NCI-H1092 (cell line): ENCODE results near the gene NTSR2.

Source experiments
- DNase-seq: peaks from one replicate; lab custom pipeline; 2025; lab: John Stamatoyannopoulos, UW

The NTSR2 gene

DNA sequence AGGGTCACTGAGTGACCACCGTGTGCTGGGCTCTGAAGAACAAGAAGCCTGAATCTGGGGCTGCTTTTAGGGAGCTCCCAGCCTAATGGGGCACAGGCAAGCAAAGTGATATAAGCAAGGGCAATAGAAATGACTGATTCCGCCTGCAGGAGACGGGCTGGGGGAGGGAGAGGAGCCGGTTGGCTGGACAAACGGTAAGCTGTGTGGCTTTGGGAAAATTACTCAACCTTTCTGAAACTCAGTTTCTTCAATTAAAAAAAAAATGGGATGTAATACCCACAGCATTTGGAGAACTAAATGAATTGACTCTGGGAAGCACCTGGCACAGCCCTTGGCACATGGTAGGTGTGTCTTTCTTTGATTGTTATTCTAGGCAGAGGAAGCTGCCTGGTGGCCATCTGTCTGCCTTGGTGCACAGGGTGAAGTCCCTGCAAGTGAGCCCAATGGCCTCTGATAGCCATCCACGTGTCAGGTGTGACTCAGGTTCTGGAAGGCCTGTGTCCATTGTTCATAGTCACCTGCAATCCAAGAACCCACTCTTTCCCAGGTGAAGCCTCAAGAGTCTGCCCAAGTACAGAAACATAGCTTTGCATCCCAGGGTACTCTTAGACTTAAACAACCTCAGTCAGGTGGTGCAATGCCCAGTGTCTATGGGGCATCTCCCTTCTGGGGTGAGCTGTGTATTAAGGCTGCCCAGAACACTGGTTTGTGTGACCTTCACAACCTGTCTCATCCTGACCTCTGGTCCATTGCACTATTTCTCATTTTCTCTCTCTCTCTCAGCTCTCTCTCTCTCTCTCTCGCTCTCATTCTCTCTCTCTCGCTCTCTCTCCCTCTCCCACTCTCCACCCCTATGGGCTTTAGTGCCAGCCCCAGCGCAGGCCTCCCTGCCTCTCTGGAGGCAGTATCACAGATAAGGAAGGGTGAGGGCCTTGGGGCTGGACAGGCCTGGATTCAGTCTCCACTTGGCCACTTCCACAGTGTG lies 30.0 kb upstream of the NTSR2 start:
- no peak for DNase-seq

DNA sequence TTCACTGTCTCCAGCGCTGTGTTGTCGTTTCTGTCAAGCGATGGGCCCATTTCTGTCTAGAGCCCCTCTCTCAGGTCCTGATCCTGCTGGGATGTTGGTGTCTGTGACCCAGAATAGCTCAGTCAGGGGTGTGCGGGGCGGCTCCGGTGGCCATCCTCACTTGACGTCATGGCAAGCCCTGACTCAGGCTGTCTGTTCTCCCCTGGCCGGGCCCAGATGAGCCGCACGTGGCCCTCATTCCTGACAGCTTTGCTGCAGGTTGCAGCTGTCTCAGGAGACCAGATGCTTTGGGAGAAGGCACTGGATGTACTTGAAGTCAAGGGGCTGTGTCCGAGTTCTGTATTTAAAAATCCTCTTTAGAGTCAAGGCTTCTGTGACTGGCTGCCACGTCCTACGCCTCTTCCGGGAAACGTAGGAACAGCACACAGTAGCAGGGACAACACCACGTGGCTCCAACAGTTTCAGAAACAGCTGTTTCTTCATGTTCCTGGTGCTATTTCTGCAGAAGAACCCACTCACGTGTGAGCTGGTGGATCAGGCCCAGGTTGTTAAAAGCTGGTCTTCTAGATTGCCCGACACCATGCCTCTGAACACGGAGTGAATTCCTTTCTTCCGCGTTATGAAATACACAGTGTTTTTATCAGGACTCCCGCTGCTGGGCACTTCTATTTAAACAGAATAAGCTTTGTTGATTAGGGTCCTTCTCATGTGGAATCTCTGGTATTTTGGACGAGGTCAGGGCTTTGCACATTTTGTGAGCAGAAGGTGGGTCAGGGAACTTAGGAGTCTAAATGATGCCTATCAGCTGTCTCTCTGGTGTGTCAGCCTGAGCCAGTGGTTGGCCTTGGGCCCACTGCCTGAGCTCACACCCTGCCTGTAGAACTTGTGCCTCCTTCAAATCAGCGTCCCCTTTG lies 28.3 kb upstream of the NTSR2 start:
- DNase-seq, result no peak

DNA sequence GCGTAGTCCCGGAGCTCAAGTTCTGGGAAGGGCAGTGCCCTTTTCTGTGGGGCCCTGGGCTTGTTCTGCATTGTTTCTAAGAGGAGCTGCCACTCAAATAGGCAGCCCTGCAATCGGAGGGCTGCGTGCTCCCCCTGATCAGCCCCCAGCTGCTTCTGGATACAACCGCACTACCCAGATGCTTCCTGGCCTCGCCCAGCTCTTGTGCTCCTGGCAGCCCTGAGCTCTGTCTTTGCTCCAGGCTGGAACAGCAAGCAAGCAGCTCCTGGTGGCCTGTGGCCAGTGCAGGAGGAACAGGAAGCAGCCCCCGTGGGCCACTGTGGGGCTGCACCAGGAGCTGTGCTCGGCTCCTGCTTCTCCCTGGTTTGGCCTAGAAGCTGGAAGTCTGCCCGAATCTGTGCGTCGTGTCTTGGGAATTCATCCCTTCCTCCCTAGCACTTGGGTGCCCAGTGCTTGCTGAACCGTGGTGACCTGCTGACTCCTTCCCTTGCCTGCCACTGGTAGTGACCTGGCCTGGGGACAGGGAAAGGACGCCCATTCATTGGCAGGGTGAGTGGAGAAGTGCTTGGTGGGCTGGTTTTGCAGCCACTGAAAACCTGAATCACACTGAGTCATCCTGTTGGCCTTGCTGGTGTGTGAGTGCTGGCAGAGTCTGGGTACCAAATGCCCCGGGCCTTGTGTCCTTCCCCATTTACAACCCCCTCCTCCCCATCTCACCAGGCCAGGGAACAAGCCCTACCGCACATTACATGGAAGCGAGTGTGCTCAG lies 27.3 kb upstream of the NTSR2 start:
- no peak for DNase-seq

DNA sequence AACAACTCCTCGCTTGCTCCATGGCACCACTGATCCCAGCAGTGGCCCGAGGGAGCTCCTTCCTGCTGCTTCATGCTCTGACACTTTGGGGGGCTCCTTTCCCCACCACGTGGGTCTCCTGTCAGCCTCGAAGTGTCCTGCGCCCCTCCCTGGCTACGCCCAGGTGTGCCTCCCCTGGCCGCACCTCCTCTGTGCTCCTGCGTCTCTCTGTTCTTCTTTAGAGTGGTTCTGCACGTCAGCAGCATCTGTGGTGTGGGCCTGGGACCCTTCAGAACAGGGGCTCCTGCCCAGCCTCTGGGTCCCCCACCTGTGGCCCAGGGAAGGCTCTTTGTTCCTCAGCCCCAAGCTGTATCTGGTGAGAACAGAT lies 26.7 kb upstream of the NTSR2 start:
- DNase-seq, result no peak

DNA sequence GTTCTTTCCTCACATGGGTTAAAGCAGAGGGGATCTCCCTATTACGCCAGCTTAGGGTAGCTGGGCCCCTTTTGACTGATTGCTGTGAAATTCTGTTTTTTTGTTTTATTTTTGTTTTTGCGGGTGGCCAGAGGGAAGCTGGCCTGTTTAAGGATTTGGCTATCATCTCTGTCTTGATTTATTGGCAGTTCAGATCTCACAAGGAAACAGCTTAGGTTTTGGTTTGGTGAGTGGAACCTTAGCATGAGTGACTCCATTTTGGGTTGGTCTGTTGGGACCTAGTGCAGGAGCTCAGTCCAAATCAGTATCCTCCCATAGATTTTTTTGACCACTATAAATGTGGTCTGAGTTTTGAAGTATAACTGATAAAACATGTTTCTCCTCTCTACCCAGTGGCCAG lies 25.6 kb upstream of the NTSR2 start:
- no peak for DNase-seq

DNA sequence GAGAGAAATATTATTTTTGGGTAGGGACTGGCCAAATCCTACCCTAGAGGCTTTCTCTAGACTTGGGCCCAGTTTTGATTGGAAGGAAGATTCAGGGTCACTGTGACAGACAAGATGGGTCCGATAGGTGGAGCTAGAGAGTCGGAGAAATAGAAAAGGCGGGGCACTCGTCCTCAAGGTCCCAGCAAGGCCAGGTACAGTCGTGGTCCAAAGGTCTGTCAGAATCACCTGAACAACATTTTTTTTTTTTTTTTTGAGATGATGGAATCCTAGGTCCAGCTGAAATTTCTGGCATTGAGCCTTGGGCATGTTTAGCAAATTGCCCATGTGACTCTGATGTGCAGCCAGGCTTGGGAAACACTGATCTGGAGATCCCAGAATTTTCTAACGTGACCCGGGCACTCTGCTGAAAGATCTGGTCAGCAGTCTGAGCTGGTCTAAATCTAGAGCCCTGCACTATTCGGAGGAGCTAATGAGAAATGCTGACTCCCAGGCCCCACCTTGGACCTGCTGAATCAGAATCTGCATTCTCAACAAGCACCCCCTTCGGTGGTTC lies 23.0 kb upstream of the NTSR2 start:
- DNase-seq, result peak; percentile 41

DNA sequence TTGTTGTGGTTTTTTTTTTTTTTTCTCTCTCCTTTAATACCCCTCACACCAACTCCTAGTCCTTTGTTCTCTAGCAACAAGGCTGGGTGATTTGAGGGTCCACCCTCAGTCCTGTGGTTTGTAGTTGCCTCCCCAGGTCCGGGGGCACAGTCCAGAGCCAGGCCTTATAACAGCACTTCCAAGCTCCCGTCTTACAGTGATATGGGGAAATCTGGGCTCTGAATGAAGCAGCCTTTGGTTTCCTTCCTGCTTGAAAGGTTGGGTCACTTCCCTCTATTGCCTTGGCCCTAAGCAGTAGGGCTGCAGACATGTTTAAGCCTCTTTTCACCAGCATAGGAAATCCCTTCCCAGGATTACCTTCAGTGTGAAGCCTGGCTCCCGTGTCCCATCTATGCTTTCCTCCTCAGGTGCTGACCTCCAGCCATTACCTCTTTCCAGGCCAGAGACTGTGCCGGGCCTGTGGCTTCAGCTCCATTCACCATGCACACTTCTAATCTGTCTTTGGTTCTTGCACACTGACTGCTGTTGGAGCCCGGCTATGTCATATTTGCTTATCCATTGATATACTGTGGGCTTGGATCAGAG lies 21.2 kb upstream of the NTSR2 start:
- no peak for DNase-seq

DNA sequence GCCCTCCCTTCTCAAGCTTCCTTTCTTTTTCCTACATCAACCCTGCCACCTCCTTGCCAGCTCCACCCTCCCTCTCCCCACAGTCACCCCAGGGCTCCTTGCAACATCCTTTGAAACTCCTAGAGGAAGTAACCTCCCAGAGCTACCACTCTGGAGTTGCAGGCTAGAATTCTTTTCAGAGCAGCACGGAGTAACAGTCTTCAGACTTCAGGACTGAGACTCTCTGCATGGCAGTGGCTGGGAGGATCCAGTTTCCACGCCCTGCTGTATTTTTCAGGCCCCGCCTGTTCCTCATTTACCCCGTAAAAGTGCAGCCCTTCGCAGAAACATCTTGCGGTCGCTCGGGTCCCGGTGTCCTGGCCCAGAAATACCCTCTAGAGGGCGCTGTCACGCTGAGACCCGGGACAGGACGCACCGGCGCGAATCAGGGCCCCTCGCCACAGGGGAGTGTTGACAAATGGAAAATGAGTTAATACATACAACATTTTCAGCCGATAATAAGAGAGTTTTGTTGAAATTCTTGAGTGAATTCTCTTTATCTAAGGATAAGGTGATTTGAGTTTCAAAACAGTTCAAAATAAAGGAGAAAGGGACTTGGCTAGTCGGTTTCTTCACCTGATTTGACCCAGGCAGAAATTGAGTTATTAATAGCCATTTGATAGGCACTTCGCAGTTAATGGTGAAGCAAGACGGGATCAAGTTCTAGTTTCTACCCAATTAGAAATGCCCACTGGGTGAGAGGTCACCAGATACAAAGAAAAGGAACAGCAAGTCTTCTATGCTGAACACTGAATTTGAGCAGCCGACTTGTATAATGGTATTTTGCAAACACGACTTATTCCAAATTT lies 18.5 kb upstream of the NTSR2 start:
- DNase-seq, result peak; percentile 10

DNA sequence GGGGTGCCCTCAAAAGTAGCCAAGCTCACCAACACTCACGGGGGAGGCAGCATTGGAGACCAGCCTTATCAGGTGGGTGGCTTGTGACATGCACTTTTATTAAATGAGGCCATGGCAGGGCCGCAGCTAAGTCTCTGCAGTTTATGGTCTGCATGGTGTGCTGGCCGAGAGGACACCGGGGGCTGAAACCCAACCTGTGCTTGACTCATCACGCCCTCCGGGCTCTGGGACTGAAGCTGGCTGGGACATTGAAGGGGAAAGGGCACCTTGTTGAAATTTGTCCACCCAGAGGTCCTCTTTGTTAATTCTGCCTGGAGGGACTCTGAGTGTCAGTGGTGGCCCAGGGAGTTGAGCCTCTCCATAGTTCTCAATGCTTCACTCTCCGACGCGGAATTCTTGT lies 17.7 kb upstream of the NTSR2 start:
- no peak for DNase-seq

DNA sequence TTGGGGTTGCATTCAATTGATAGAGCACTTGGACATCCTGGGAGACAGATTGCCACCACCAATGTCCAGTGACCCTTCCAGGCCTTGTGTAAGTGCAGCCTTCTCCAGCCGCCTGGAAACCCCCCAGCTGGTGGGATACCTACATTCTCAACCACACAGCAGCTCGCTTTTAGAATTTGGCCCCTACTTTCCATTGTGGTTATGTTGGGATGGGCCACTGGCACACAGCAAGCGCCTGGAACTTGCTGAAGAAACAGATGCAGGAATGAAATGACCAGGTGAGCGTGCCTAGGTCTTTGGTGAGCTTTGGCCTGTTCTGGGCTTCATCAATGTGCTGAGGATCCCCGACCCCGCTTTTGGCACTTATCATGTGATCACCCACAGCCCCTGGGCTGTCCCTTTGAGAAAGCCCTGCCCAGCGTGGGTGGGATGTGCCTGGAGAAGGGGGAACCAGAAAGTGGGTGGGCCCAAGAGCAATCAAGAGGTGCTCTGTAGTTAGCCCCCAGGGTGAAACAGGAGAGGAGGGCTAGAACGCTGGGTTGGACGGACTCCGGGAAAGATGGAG lies 16.0 kb upstream of the NTSR2 start:
- no peak for DNase-seq

DNA sequence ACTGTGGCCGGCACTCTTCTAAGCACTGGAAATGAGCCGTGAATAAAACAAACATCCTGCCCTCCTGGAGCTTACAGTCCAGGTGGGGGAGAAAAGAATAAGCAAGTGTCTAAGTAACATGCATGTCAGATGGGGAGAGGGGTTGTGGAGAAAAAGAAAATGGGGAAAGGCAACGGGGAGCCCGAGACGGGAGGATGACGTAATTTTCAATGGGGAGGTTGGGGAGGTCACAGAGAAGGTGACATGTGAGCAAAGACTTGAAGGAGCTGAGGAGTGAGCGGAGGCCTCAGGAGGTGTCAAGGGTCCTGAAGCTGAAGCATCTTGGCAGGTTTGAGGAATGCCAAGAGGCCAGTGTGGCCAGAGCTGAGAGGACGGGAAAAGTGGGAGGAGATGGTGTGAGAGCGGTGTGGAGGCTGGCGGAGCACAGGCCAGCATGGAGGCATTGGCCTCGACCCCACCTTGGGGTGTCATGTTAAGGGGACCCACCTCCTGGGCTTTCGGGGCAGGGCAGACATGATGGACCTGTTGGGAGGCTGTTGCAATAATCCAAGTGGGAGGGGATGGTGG lies 15.0 kb upstream of the NTSR2 start:
- DNase-seq, result no peak

DNA sequence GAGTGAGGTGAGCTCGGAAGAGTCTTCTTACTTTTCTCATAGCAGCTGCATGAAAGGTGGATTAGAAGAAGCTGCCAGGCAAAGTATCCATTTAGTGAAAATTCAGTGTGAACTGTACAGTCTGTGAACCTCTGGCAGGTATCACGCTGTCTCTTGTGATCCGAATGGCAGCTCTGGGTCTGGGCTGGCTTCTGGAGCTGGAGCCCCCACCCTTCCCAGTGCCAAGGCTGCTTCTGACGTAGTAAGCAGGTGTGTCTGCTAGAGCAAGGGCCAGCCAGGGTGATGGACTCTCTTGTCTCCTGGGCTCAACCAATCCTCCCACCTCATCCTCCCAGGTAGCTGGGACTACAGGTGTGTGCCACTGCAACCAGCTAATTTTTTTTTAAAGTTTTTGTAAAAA lies 14.0 kb upstream of the NTSR2 start:
- DNase-seq, result no peak

DNA sequence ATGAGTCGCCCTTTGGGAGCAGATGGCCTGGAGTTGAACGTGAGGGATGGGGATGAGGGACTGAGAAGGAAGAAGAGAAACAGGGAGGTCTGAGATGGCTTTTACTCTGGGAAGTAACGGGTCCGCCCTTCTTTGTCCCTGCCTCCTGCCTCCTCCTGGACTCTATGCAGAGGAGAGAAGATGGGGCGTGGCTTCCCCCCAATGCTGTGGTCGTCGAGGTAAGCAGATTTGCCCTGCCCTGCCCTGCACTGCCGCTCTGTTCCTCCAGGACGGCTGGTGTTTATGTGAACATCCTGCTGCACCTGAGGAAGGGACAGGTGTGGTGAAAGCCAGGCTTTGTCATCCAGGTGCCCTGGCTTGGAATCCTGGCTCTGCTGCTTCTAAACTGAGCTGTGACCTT lies 13.5 kb upstream of the NTSR2 start:
- DNase-seq, result no peak

DNA sequence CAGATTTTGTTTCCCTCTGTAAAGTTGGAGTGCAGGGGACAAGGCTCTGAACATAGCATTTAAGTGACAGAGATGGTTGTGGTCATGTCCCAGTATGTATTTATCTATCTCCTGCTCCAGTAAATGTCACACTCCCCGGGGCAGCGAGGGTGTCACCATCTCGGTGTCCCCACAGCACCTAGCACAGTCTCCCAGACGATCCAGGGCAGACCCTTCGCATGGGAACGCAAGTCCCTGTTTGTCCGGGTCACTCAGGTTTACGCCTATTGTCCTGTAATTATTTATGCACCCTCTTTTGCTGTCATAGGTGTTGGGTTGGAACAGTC lies 12.6 kb upstream of the NTSR2 start:
- DNase-seq, result no peak

DNA sequence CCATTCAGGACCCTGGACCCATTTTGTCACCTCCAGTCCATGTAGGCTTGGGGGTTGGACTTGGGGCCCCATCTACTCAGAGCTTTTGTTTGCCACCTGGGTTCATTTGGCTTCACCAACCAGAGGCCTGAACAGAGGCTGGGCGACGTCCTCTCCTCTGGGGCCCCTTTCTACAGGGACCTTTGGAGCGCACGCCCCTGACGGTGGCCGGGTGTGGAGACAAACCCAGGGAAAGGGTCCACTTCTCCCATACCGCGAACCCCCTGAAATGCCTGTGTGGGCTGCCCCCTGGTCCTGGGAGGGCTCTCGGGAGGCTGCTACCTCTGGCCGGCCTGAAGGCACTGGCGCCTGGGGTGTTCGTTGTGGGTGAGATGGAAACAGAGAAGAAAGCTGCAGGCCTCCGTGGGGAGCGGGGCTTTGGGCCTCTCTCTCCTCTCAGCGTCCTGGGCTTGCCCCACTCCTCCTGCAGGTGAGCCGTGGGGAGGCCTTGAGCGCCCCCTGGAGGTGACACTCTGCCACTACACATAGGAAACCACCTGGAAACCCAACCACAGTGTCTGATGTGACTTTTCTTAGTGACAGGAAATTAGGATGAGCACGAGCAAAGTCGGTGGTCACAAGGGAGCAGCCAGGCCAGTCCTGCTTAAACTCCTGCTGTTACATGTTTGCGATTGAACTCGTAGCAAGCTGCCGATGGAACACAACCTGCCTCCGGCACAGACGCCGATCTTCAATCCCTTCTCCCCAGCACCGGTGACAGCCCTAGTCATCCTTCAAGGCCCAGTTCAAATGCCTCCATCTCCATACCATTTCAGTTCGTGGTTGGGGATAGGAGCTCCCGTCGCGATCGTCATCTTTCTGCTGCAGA lies 12.0 kb upstream of the NTSR2 start:
- peak; percentile 16 for DNase-seq

DNA sequence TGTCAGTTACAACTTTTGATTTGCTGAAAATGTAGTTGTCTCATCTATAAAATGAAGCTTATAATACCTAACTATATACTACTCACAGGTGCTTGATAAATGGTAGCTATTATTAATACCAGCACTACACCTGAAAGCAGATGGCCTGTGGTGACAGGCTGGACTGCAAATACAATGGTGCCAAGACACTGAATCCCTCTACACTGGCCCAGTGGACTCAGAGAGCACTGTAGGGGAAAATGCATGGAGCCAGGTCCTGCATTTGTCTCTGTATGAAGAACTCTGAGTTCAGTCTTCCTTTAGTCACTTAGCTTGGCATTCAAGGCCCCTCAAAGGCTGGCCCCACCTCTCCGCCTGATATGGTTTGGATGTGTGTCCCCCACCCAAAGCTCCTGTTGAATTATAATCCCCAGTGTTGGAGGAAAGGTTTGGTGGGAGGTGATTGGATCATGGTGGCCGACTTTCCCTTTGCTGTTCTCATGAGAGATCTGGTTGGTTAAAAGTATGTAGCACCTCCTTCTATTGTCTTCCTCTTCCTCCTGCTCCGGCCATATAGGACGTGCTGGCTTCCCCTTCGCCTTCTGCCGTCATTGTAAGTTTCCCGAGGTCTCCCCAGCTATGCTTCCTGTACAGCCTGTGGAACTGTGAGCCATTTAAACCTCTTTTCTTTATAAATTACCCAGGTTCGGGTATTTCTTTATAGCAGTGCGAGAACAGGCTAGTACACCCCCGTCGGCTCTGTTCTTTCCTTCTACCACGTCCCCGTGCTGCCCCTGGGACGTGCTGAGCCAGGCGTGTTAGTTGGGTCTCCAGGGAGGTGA lies 11.1 kb upstream of the NTSR2 start:
- DNase-seq, result no peak

DNA sequence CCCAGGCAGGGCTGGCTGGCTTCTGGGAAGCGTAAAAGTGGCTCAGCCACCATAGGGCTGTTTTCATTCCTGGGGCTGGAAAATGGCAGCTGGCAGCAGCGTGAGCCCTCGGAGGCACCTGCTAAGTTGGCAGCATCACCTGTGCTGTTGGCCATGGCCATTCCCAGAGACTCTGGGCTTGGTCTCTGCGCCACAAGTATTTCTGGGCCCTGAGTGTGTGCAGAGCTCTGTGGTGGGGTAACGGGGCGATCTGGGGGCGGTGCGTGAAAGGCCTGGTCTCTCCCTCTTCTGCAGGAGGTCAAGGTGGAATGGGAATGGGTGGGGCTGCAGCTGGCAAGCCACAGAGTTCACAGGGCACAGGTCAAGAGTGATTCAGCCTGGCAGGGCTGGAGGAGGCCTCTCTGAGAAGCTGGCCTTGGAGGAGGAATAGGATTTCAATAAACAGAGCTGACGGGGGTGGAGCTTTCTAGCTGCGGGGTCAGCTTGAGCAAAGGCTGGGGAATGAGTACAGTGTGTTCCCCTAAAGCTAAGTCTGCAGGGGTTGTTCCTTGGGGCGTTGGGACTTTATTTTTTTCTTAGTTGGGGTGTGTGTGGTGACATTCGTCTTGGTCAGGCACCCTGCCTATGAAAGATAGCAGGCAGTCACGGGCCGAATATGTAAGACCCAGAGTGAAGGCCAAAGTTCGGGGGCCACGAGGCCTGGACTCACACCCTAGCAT lies 10.3 kb upstream of the NTSR2 start:
- DNase-seq, result peak; percentile 6
